Astrocyte of the spinal cord (primary cell): Measurements from ENCODE around the gene GPHN.

Experiments
- DNase-seq: peaks from one replicate; pipeline ENCODE4 v3.0.0; 2011; ENCODE audit warnings: low read depth, low spot score
- H3K4me3 ChIP-seq: 2 replicates; pipeline ENCODE4 v1.5.1; 2011; ENCODE audit warnings: low read depth, mild to moderate bottlenecking, low read length, moderate library complexity
- in situ Hi-C: cut with HindIII; loops from 2 replicates; pipeline ENCODE4 v1.10.0; 2017; ENCODE audit warnings: low sequenced_read_pairs
- TF ChIP-seq, protein P1 (sequence below): IDR thresholded peaks from 2 replicates; pipeline ENCODE4 v1.5.1; 2012; ENCODE audit warnings: low read depth, mild to moderate bottlenecking, low read length, inconsistent platforms

Gene GPHN

DNA sequence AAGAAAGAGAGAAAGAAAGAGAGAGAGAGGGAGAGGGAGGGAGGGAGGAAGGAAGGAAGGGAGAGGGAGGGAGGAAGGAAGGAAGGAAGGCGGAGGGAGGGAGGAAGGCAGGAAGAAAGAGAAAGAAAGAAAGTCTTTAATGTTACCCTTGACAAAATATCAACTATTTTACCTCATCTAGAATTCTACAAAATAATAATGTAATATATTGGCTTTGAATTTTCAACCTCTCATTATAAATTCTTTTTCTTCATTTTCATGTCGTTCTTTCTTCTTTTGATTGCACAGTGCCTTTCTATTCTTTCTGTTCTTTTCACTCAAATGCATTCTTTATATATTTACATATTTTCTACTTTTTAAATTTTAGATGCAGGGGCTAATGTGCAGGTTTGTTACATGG lies 621.8 kb downstream of the GPHN start:
- no peak for DNase-seq
- TF ChIP-seq, protein P1, sequence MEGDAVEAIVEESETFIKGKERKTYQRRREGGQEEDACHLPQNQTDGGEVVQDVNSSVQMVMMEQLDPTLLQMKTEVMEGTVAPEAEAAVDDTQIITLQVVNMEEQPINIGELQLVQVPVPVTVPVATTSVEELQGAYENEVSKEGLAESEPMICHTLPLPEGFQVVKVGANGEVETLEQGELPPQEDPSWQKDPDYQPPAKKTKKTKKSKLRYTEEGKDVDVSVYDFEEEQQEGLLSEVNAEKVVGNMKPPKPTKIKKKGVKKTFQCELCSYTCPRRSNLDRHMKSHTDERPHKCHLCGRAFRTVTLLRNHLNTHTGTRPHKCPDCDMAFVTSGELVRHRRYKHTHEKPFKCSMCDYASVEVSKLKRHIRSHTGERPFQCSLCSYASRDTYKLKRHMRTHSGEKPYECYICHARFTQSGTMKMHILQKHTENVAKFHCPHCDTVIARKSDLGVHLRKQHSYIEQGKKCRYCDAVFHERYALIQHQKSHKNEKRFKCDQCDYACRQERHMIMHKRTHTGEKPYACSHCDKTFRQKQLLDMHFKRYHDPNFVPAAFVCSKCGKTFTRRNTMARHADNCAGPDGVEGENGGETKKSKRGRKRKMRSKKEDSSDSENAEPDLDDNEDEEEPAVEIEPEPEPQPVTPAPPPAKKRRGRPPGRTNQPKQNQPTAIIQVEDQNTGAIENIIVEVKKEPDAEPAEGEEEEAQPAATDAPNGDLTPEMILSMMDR = no peak
- no peak overlapping the region for H3K4me3 ChIP-seq
- in situ Hi-C loops = no loop called here

DNA sequence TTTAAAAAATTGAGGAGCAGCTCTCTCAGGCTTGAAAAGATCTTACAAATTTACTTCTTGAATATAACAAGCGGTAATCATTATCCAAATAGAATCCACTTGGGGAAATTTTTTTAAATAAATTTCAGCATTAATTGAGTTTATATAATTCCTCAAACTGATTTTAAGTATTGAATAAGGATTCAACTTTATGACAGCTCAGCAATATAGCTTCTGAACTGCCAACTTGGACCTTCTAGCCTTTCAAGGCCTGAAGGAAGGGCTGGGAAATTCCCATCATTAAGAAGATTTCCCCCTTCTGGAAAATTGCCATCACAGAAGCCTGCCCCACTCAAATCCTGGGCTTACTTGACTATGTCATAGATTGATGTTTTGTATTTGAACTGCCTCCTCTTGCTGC lies 623.7 kb downstream of the GPHN start:
- no peak for DNase-seq
- TF ChIP-seq, protein P1 = no peak
- in situ Hi-C loops = no loop called here
- no peak overlapping the region for H3K4me3 ChIP-seq

DNA sequence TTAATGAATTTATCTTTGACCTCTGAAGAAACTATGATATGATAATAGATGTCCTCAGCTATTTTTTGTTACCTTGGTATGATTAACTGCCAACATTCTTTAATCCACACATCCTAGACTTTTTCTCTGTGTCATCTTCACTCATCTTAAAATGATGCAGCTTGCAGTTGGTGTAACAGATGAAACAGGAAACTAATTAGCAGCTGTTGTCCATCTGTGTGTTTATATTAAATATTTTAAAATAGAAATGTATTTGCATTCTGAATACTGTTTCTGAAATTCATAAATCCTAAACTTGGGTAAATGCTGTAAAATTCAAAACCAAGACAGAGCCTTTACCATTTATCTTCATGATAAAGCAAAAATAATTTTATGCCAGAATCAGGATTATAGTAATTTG lies 625.2 kb downstream of the GPHN start:
- TF ChIP-seq, protein P1 = no peak
- DNase-seq = no peak
- H3K4me3 ChIP-seq = no peak overlapping the region
- in situ Hi-C loops = no loop called here

DNA sequence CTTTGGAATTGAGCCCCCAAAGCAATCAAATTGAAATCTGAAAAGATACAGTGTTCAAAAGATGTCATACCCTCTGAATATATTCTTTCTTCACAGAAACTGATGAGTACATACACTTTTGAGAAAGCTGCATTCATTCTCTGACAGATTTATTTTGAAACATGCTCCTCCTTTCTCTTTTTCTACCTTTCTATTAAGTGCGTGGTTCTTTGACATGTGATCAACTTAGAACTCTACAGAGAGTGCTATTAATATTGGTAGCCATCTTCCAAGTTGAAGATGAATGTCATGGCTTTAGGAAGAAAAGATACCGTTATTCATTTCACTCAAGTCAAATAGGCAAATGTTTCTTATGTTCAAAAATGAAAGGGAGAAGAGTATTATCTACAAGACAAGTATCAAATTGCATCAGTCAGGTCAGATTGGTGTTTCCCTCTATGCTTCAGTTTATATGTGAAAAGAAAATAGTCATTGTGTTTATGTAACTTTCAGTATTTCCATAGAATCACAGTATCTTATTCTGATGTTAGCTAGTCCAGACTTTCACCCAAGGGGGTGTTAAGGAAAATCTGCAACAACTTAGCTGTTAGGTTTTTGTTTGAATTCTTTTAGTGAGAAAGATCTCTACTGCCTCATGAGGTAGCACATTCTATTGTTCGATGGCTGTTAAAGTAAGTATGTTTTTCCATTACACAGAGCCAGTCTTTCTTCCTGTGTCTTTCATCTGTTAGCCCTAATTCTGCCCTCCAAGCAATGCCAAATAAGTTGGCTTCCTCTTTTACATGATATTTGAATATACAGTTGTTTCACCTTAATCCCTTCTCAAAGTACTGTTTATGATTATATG lies 625.9 kb downstream of the GPHN start:
- no peak overlapping the region for H3K4me3 ChIP-seq
- in situ Hi-C loops = no loop called here
- peak; percentile 32 for DNase-seq
- TF ChIP-seq, protein P1 = peak; percentile 5

DNA sequence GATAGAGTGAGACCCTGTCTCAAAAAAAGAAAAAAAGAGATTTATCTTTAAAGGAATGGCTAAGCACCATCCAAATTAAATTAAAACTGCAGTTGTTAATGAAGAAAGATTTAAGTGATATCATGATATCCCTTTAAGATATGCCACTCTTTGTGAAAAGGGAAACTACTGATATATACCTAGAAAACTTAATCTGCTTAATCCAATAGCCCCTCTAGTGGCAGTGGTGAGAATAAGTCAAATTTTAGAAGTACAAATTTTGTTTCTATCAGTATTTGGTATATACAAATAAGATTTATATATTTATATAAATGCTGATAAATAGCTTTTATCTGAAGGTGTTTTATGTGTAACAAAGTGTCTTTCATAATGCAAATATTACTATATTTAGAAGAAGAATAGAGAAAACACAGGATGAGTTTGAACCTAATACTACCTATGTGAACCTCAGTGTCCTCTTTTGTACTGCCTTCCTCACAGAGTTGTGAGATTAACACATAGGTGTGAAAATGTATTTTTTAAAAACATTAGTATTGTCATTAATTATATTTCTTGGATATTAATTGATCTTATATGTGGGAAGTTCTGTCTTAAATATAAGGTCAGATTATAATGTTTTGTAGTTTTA lies 629.9 kb downstream of the GPHN start:
- in situ Hi-C loops = no loop called here
- no peak overlapping the region for H3K4me3 ChIP-seq
- TF ChIP-seq, protein P1 = peak; percentile 61
- peak; percentile 28 for DNase-seq

DNA sequence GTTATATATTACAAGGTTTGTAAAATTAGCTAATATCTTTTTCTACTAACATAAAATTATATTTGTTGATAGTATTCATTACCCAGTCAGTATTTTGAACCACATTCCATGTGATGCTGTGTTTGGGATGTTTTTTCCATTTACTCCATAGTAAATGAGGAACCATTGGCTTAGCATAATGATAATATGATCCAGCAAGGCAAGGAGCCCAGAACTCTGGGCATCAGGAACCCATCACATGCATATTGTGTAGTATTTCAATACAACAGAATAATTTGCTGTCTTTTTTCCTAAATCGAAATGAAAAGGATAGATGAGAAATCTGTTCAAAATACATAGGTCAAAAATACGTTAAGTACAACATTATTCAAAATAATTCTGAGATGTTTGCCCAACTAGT lies 632.6 kb downstream of the GPHN start:
- in situ Hi-C loops = no loop called here
- no peak for DNase-seq
- no peak overlapping the region for H3K4me3 ChIP-seq
- TF ChIP-seq, protein P1 = no peak
